IMR-90 (cell line): ENCODE measurements around the gene LIN7B. TPM values are rescaled to one million over a fixed set of nuclear protein-coding genes. Genes with fewer than 3 reads are reported as not detected.

Source experiments
- ATAC-seq: fragments of 200-7000 bp; cut with Tn5 transposase; 2 replicates; pipeline ENCODE4 v1.9.1; 2020; ENCODE audit warnings: low read depth, mild to moderate bottlenecking, moderate library complexity
- BruUV-seq: library from RNA; stranded (reverse); fragments of 400-500 nt; replicated peaks from 2 replicates; lab custom pipeline; 2021; lab: Mats Ljungman, UMichigan
- CTCF ChIA-PET: fragments of 300-600 bp; formaldehyde crosslinking; extraction: SDS; loops from one replicate; lab custom pipeline; 2021; ENCODE audit warnings: antibody characterized with exemption; lab: Yijun Ruan, JAX
- POLR2A ChIA-PET: fragments of 300-600 bp; sonication (Branson Sonifier 250); formaldehyde crosslinking; loops from one replicate; lab custom pipeline; 2022; ENCODE audit warnings: antibody characterized with exemption; ENCODE audit not compliant: unreplicated experiment; lab: Charles Lee
- DNase-seq: peaks from one replicate; pipeline ENCODE4 v3.0.0; 2013
- H2AFZ ChIP-seq: replicated peaks from 2 replicates; pipeline ENCODE3; 2013; ENCODE audit warnings: low read length, mild to moderate bottlenecking; ENCODE audit not compliant: poor library complexity
- H2AK5ac ChIP-seq: 2 replicates; pipeline ENCODE4 v1.6.1; 2013; ENCODE audit warnings: low read depth, low read length, inconsistent platforms
- H2AK9ac ChIP-seq: replicated peaks from 2 replicates; pipeline ENCODE3; 2013; ENCODE audit warnings: mild to moderate bottlenecking, low read depth, low read length, moderate library complexity; ENCODE audit not compliant: poor library complexity
- H2BK120ac ChIP-seq: 2 replicates; pipeline ENCODE4 v1.6.1; 2013; ENCODE audit warnings: low read depth, low read length, inconsistent platforms
- H2BK15ac ChIP-seq: 3 replicates; pipeline ENCODE4 v1.6.1; 2013; ENCODE audit warnings: low read depth, low read length, inconsistent platforms
- H2BK20ac ChIP-seq: 2 replicates; pipeline ENCODE4 v1.6.1; 2013; ENCODE audit warnings: low read depth, mild to moderate bottlenecking, inconsistent platforms, low read length, moderate library complexity
- H2BK5ac ChIP-seq: 2 replicates; pipeline ENCODE4 v1.6.1; 2013; ENCODE audit warnings: mild to moderate bottlenecking, low read depth, low read length, inconsistent platforms; ENCODE audit not compliant: poor library complexity, severe bottlenecking
- H3K14ac ChIP-seq: replicated peaks from 2 replicates; pipeline ENCODE4 v1.6.1; 2013; ENCODE audit warnings: low read depth, low read length, inconsistent platforms
- H3K18ac ChIP-seq: 2 replicates; pipeline ENCODE4 v1.6.1; 2013; ENCODE audit warnings: low read depth, low read length, control low read depth
- H3K23ac ChIP-seq: 2 replicates; pipeline ENCODE4 v1.6.1; 2013; ENCODE audit warnings: low read depth, low read length, inconsistent platforms
- H3K27ac ChIP-seq: 2 replicates; pipeline ENCODE4 v1.5.1; 2013; ENCODE audit warnings: mild to moderate bottlenecking, control low read depth, low read length; ENCODE audit not compliant: insufficient read depth
- H3K27me3 ChIP-seq: 2 replicates; pipeline ENCODE4 v1.6.1; 2013; ENCODE audit warnings: low read length; ENCODE audit not compliant: control insufficient read depth, insufficient read depth
- H3K36me3 ChIP-seq: 2 replicates; pipeline ENCODE4 v1.6.1; 2013; ENCODE audit warnings: low read length, mixed read lengths; ENCODE audit not compliant: control insufficient read depth, insufficient read depth
- H3K4ac ChIP-seq: 2 replicates; pipeline ENCODE4 v1.6.1; 2013; ENCODE audit warnings: low read depth, low read length, inconsistent platforms
- H3K4me1 ChIP-seq: 2 replicates; pipeline ENCODE4 v1.6.1; 2013; ENCODE audit warnings: low read length, mixed read lengths; ENCODE audit not compliant: control insufficient read depth, insufficient read depth
- H3K4me2 ChIP-seq: 2 replicates; pipeline ENCODE4 v1.6.1; 2013; ENCODE audit warnings: low read depth, mild to moderate bottlenecking, control low read depth, low read length, moderate library complexity
- H3K4me3 ChIP-seq: 2 replicates; pipeline ENCODE4 v1.5.1; 2013; ENCODE audit warnings: low read depth, mild to moderate bottlenecking, control low read depth, low read length, moderate library complexity; ENCODE audit not compliant: insufficient read depth
- H3K56ac ChIP-seq: 2 replicates; pipeline ENCODE4 v1.6.1; 2013; ENCODE audit warnings: low read length, inconsistent platforms; ENCODE audit not compliant: insufficient read depth; ENCODE audit errors: extremely low read depth
- H3K79me1 ChIP-seq, 2 experiments: 2 replicates each; pipeline ENCODE4 v1.6.1; 2013; ENCODE audit warnings: low read length in 2 of 2, inconsistent platforms in 1 of 2, low read depth in 1 of 2
- H3K9ac ChIP-seq: 2 replicates; pipeline ENCODE4 v1.6.1; 2013; ENCODE audit warnings: low read depth, low read length, control low read depth
- H3K9me1 ChIP-seq: 2 replicates; pipeline ENCODE4 v1.6.1; 2013; ENCODE audit warnings: low read length, inconsistent platforms; ENCODE audit not compliant: insufficient read depth
- H3K9me3 ChIP-seq: 2 replicates; pipeline ENCODE4 v1.6.1; 2013; ENCODE audit warnings: low read length; ENCODE audit not compliant: control insufficient read depth, insufficient read depth
- H4K20me1 ChIP-seq: 2 replicates; pipeline ENCODE4 v1.6.1; 2013; ENCODE audit warnings: low read length, inconsistent platforms; ENCODE audit not compliant: insufficient read depth
- H4K5ac ChIP-seq: 2 replicates; pipeline ENCODE4 v1.6.1; 2013; ENCODE audit warnings: mild to moderate bottlenecking, low read depth, low read length, control low read depth
- H4K8ac ChIP-seq, 2 experiments: 2 replicates each; pipeline ENCODE4 v1.6.1; 2013; ENCODE audit warnings: low read depth in 2 of 2, low read length in 2 of 2, control low read depth in 1 of 2, inconsistent platforms in 1 of 2
- H4K91ac ChIP-seq: 2 replicates; pipeline ENCODE4 v1.6.1; 2013; ENCODE audit warnings: low read depth, low read length, inconsistent platforms; ENCODE audit not compliant: insufficient read depth
- CEBPB ChIP-seq: IDR thresholded peaks from 2 replicates; pipeline ENCODE4 v1.6.1; 2012; ENCODE audit warnings: low read depth, low read length, improper control_type of control experiment
- MAFK ChIP-seq: IDR thresholded peaks from 2 replicates; pipeline ENCODE4 v1.6.1; 2012; ENCODE audit warnings: low read depth, low read length, improper control_type of control experiment
- SMC3 ChIP-seq: fragments of 150-350 bp; IDR thresholded peaks from 2 replicates; pipeline ENCODE4 v1.6.1; 2016; ENCODE audit warnings: low read depth, mild to moderate bottlenecking, antibody characterized with exemption, low read length, moderate library complexity
- WGBS, 2 experiments: methylation state at CpG; one replicate each; pipeline versions ENCODE4 v1.1.5 to v1.1.7; 2013; ENCODE audit warnings: missing lambda C conversion rate in 2 of 2; ENCODE audit not compliant: insufficient read length in 1 of 2; ENCODE audit errors: extremely low coverage in 2 of 2; 5-methylcytosine and 5-hydroxymethylcytosine counted together
- dilution Hi-C: fragments of 300-500 bp; cut with HindIII; formaldehyde crosslinking; loops from one replicate; pipeline ENCODE4 v1.14.3; 2018; ENCODE audit warnings: low sequenced_read_pairs; ENCODE audit not compliant: unreplicated experiment
- in situ Hi-C: fragments of 300-500 bp; cut with MboI; formaldehyde crosslinking; loops from 3 replicates; pipeline ENCODE4 v1.14.3; 2019; ENCODE audit warnings: low sequenced_read_pairs, inconsistent platforms, mixed read lengths
- intact Hi-C: fragments of 100-400 bp; cut with micrococcal nuclease; formaldehyde crosslinking; loops from 2 replicates; pipeline ENCODE4 v1.10.0; 2022
- polyA plus RNA-seq, 3 experiments: library from polyadenylated mRNA; depleted of rRNA; stranded (reverse); fragments of >200 nt; gene quantifications; 2 replicates each; pipeline ENCODE4 v1.2.3, GENCODE V29; 2012; ENCODE audit warnings: low replicate concordance in 1 of 3
- total RNA-seq: library from RNA; depleted of rRNA; stranded (reverse); fragments of >200 nt; gene quantifications from 2 replicates; pipeline ENCODE4 v1.2.3, GENCODE V29; 2012
- TF ChIP-seq, protein P1 (sequence below): fragments of 150-350 bp; IDR thresholded peaks from 2 replicates; pipeline ENCODE4 v1.6.1; 2016; ENCODE audit warnings: low read depth, mild to moderate bottlenecking, low read length, moderate library complexity, borderline replicate concordance

LIN7B gene
- total and polyA plus RNA-seq, 2 of the 4 experiments (the other 2 are of a cell fraction): 3.8 to 8.0 TPM

DNA sequence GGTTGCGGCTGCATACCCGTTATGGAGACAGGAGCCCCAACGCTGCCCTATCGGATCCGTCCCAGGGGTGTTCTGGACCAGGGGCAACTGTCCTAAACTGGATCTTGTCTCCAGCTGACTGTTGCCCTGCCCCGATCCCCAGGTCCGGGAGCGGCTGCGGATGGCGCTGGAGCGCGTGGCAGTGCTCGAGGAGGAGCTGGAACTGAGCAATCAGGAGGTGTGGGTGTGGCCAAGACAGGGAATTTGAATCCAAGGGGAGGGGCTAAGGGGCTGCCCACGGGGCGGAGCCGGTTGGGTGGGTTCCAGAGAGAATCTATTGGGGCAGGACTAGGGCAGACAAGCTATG lies 15.0 kb downstream of the LIN7B start:
- no peaks in the 10 kb centered on the region for H3K9me3 ChIP-seq
- POLR2A ChIA-PET: no interaction called here
- dilution Hi-C loops: no loop called here

More for the DNA sequence above, 15.0 kb downstream of the LIN7B start:
- in situ Hi-C loops (no loop called here), intact Hi-C loops (no loop called here)
- Histone ChIP-seq H3K4me3 (no peak overlapping the region), H3K23ac (no peak overlapping the region), H3K9ac (no peak overlapping the region), H3K14ac (no peak overlapping the region), H4K20me1 (no peaks in the 10 kb centered on the region; the same call in 1 of the 2 replicates), H3K27ac (no peak overlapping the region), H3K79me1 (no peaks in the 10 kb centered on the region), H2BK120ac (no peak overlapping the region), H2BK20ac (no peak overlapping the region), H3K4ac (no peak overlapping the region), H2AK9ac (no peak overlapping the region), H4K8ac (no peak overlapping the region), H3K18ac (no peak overlapping the region), H4K5ac (no peak overlapping the region), H3K4me1 (peaks cover 5% of the 10 kb centered on the region; the same call in 1 of the 2 replicates), H3K56ac (no peak overlapping the region), H2BK5ac (no peak overlapping the region), H2AFZ (no peak overlapping the region), H3K36me3 (no peaks in the 10 kb centered on the region), H2AK5ac (no peak overlapping the region), H3K4me2 (no peak overlapping the region), H3K9me1 (peaks cover 7% of the 10 kb centered on the region; the same call in 1 of the 2 replicates), H4K91ac (no peak overlapping the region), H2BK15ac (no peak overlapping the region), H3K27me3 (peaks cover 4% of the 10 kb centered on the region)
- TF ChIP-seq, protein P1, sequence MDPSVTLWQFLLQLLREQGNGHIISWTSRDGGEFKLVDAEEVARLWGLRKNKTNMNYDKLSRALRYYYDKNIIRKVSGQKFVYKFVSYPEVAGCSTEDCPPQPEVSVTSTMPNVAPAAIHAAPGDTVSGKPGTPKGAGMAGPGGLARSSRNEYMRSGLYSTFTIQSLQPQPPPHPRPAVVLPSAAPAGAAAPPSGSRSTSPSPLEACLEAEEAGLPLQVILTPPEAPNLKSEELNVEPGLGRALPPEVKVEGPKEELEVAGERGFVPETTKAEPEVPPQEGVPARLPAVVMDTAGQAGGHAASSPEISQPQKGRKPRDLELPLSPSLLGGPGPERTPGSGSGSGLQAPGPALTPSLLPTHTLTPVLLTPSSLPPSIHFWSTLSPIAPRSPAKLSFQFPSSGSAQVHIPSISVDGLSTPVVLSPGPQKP: no peak
- no peak for TF ChIP-seq CEBPB
- no peak for TF ChIP-seq MAFK
- TF ChIP-seq SMC3: no peak
- no peak for DNase-seq
- WGBS, 2 experiments: 66% methylated on average over 5 of the region's 16 CpGs; no CpG with 5 or more reads in 1 of the 2 experiments
- ATAC-seq: no peak
- CTCF ChIA-PET: no interaction called here
- no TSS peak for BruUV-seq
